ENCODE measurements around the gene MALL.
"Not testable (repeated sequence)": the region's sequence is repeated elsewhere in the genome, so short reads cannot be mapped to it uniquely, and the experiment has no call there.

The MALL gene

DNA sequence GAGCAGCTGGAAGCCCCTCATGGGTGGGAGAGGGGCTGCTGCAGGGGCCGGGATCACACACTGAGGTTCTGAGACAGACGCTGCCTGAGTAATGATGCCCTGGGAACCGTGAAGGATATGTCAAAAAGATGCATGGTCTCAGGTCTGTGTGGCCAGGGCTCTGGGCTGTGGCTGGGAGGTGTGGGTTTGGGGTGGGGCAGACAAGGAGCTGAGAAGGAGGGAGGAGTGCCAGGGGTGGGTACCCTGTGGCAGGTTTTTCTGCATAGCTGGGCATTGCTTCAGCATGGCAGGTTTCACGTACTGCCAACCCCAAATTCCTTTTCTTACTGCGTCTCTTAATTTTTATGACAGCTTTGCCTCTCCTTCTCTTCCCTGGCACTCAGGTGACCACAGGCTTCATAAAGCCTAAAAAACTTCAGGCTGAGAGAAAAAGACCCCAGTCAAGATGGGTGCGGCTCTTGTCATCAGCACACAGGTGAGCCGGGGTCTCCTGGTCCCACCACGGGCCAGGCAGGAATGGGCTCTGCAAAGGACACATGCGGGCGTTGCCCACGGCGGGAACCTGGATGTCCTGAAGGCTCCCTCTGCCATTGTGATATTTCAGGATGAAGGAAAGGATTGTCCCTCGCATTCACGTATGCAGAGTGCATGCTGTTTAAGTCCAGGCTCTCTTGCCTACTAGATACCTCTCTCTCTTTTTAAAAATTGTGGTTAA is 18.0 kb downstream of the MALL start:
- no peak for DNase-seq (ENCODE audit: low spot score)

DNA sequence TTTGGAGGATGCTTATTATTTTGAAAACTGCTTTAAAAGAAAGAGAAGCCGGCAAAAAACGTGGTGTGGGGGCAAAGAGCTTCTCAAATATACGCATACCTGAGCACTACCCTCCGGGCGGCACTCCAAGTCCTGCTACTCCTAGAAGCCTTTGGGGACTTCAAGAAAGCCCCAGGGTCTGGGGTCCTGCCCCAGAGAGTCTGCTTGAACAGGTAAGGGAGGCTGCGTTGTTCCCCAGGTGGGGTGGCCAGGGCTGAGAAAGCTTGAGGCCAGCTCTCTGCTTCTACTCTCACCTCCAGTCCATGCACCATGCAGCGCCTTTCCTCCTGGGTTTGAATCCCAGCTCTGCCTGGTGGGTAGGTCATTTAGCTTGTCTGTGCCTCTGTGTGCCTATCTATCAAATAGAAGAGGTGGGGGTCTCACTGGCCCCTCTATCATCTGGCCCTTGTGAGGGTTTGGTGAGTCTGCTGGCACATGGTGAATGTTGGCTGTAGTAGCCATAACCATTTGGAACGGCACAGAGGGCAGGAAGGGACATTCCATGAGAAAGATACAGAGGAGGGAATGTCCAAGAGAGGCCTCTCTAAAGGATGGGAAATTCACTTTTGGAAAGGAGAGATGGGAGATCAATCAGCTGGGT is 19.5 kb downstream of the MALL start:
- DNase-seq (ENCODE audit: low spot score) = no peak

- DNase-seq (ENCODE audit: low spot score) = not testable (repeated sequence)
These were observed 20.6 kb downstream of the MALL start for GRCh38 chr2:110094884-110095534.

DNA sequence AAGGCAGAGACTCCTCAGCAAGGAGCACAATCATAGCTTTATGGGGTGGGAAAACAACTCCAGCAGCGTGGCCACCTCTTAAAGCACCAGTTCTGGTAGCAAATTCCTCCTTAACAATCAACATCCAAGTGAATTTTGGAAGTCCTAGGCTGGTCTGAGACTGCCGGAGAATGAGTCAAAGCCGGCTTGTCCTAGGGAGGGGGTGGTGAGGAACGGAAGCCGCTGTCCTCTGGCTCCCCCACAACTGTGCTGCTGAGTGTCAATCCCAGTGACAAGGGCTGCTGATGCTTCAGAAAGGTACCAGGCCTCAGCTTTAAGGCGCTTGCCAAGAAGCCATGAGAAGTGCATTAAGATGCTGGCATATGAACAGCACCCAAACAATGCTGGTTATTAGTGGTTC is 21.7 kb downstream of the MALL start:
- DNase-seq (ENCODE audit: low spot score) = not testable (repeated sequence)

DNA sequence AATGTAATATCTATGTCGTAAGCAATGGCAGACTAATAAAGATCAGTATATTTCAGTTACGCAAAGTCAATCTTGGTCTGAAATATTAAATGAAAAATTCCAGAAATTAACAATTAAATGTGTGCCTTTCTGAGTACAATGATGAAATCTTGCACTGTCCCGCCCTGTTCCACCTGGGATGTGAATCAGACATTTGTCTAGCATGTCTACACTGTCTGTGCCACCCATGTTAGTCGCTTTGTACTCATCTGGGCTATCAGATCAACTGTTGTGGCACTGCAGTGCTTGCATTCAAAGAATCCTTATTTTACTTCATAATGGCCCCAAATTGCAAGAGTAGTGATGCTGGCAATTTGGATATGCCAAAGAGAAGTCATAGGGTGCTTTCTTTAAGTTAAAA is 25.5 kb downstream of the MALL start:
- DNase-seq (ENCODE audit: low spot score) = not testable (repeated sequence)

DNA sequence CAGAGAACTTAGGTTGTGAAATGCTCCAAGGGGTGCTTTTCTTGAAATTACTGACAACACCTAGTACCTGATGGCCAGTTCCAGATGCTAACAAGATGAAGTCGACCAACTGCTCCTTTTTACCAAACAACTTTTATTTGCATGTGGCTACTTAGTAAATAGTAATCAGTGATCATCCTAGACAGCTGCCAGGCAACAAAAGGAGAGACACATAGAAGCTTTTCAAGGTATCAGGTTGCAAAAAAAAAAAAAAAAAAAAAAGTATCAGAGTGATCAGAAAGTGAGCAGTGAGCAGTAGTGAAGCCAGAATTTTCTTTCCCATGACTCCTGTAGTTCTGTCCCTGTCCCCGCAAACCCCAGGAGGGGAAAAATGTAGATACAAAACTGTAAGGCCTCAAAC is 31.9 kb downstream of the MALL start:
- DNase-seq (ENCODE audit: low spot score) = not testable (repeated sequence)

- DNase-seq (ENCODE audit: low spot score) = not testable (repeated sequence)
These were observed 32.5 kb downstream of the MALL start for GRCh38 chr2:110083162-110083561.

DNA sequence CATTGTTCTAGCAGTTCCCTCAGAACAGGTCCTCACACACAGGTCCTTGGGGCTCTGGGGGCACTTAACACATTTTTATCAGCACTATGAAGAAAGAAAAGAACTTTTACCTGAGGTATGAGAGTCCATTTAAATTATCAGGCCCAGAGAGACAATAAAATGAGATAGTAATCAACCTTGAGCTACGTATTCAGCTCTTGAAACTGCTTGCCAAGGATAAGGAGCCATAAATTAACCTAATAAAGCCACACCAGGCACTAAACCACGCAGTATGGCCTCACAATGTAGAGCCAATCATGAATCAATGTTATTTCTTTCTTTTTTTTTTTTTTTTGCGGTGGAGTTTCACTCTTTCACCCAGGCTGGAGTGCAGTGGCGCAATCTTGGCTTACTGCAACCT is 37.5 kb downstream of the MALL start:
- DNase-seq (ENCODE audit: low spot score) = not testable (repeated sequence)

DNA sequence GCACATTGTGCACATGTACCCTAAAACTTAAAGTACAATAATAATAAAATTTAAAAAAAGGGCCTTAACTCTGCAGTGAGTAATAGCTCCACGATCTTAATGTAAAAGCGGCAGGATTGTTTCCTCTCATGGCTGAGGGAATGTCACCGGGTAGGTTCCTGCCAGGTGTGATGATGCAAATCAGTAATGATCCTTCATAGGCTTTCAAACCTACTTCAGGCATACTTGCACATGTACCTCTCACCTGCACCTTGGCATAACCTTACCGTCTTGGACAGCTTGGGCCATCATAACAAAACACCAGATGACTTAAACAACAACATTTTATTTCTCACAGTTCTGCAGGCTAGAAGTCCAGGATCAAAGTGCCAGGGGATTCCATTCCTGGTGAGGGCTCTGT is 39.7 kb downstream of the MALL start:
- not testable (repeated sequence) for DNase-seq (ENCODE audit: low spot score)

- not testable (repeated sequence) for DNase-seq (ENCODE audit: low spot score)
These were observed 45.8 kb downstream of the MALL start for GRCh38 chr2:110069869-110070268.

GRCh38 chr2:110068153-110068552 is 47.5 kb downstream of the MALL start:
- DNase-seq (ENCODE audit: low spot score) = not testable (repeated sequence)

- not testable (repeated sequence) for DNase-seq (ENCODE audit: low spot score)
These were observed 53.3 kb downstream of the MALL start for GRCh38 chr2:110062332-110062731.

- DNase-seq (ENCODE audit: low spot score) = not testable (repeated sequence)
These were observed 55.1 kb downstream of the MALL start for GRCh38 chr2:110060550-110060949.

GRCh38 chr2:110059694-110060358 is 55.8 kb downstream of the MALL start:
- not testable (repeated sequence) for DNase-seq (ENCODE audit: low spot score)

DNA sequence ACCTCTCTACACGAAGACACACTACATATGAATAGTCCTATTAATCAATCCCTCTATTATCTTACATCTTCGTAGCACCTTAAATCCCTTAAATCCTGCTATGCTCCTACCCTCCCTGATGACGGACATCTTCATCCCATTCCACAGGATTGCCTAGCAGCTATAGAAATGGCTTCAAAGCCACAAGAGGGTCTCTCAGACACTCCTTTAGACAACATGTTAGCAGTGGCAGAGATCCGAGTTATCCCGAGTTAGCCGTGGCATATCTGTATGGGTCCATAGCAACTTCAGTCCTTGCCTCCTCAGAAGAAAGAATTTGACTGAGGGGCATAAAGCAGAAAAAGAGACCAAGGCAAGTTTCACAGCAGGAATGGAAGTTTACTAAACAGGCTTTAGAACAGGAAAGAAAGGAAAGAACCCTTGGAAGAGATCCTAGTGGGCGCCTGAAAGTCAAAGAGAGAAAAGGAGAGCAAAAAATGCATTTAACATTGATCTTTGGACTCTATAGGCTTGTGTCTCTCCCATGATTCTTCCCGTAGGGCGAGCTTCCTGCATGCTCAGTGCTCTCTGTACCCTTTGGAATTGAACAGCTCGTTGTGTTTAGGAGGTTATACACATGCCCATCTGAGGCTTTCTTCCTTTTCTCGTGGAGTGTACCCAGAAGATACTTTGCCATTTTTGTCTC is 56.5 kb downstream of the MALL start:
- not testable (repeated sequence) for DNase-seq (ENCODE audit: low spot score)

- DNase-seq (ENCODE audit: low spot score) = not testable (repeated sequence)
These were observed 57.6 kb downstream of the MALL start for GRCh38 chr2:110058034-110058433.

GRCh38 chr2:110055819-110056408 is 59.7 kb downstream of the MALL start:
- DNase-seq (ENCODE audit: low spot score) = not testable (repeated sequence)

- peak; percentile 43 for DNase-seq (ENCODE audit: low spot score)
These were observed 60.9 kb downstream of the MALL start for GRCh38 chr2:110054521-110055407.

- not testable (repeated sequence) for DNase-seq (ENCODE audit: low spot score)
These were observed 61.9 kb downstream of the MALL start for GRCh38 chr2:110053688-110054087.

DNA sequence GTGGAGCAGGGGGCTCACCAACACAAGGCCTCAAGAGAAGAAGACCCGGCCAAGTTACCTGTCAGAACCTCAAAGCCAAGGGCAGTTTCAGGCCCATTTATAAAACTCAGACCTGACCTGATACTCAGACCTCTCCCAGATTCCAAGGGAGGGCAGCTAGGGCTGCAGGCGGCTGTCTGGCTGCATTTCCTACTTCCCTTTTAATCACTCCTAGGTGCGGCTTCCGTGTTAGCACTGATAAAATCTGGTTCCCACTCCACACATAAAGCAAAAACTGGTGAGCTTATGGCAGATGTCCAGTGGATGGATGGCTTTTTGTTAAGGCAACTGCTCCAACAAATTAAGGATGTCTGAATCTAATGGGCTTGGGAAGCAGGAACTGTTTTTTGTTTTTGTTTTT is 63.5 kb downstream of the MALL start:
- not testable (repeated sequence) for DNase-seq (ENCODE audit: low spot score)

Measured in SW480 (cell line).